Mesenchymal stem cell (in vitro differentiated cells and primary cell): ENCODE data around the gene BRSK2.

Experiments
- DNase-seq: peaks from one replicate; pipeline ENCODE4 v3.0.0-alpha.2; 2013
- H2AFZ ChIP-seq: one replicate; pipeline ENCODE4 v1.6.1; 2013; ENCODE audit warnings: low read depth, mild to moderate bottlenecking, control low read depth, inconsistent platforms, low read length, moderate library complexity
- H2AK5ac ChIP-seq: 2 replicates; pipeline ENCODE4 v1.6.1; 2013; ENCODE audit warnings: low read length, moderate library complexity, mild to moderate bottlenecking, inconsistent platforms; ENCODE audit not compliant: severe bottlenecking
- H2BK120ac ChIP-seq: one replicate; pipeline ENCODE4 v1.6.1; 2013; ENCODE audit warnings: low read depth, mild to moderate bottlenecking, inconsistent platforms, low read length, moderate library complexity
- H2BK12ac ChIP-seq, 2 experiments: one replicate each; pipeline ENCODE4 v1.6.1; 2013; ENCODE audit warnings: inconsistent platforms in 2 of 2, low read length in 2 of 2, mild to moderate bottlenecking in 2 of 2, moderate library complexity in 2 of 2, control low read depth in 1 of 2
- H2BK15ac ChIP-seq: one replicate; pipeline ENCODE4 v1.6.1; 2013; ENCODE audit warnings: mild to moderate bottlenecking, low read depth, inconsistent platforms; ENCODE audit not compliant: poor library complexity, severe bottlenecking
- H2BK5ac ChIP-seq: 2 replicates; pipeline ENCODE4 v1.6.1; 2013; ENCODE audit warnings: low read depth, mild to moderate bottlenecking, low read length, control low read depth, inconsistent platforms; ENCODE audit not compliant: poor library complexity, severe bottlenecking
- H3K14ac ChIP-seq, 2 experiments: one replicate each; pipeline ENCODE4 v1.6.1; 2013; ENCODE audit warnings: inconsistent platforms in 2 of 2, low read length in 2 of 2, control low read depth in 1 of 2, mild to moderate bottlenecking in 1 of 2, moderate library complexity in 1 of 2
- H3K18ac ChIP-seq, 2 experiments: one replicate each; pipeline ENCODE4 v1.6.1; 2013; ENCODE audit warnings: inconsistent platforms in 2 of 2, low read length in 2 of 2, control low read depth in 1 of 2, low read depth in 1 of 2, mild to moderate bottlenecking in 1 of 2
- H3K23ac ChIP-seq, 2 experiments: one replicate each; pipeline ENCODE4 v1.6.1; 2013; ENCODE audit warnings: inconsistent platforms in 2 of 2, low read length in 2 of 2, mild to moderate bottlenecking in 2 of 2, moderate library complexity in 2 of 2, control low read depth in 1 of 2
- H3K27ac ChIP-seq: 2 replicates; pipeline ENCODE4 v1.5.1; 2013; ENCODE audit warnings: mild to moderate bottlenecking, moderate library complexity, low read length, control low read depth, inconsistent platforms; ENCODE audit not compliant: poor library complexity, severe bottlenecking
- H3K27me3 ChIP-seq, 2 experiments: 2 replicates each; pipeline versions ENCODE4 v1.6.1 to v1.7.0; 2013; ENCODE audit warnings: low read length in 2 of 2, mild to moderate bottlenecking in 2 of 2, moderate library complexity in 2 of 2, control low read depth in 1 of 2, inconsistent platforms in 1 of 2; ENCODE audit not compliant: control insufficient read depth in 1 of 2, insufficient read depth in 1 of 2
- H3K36me3 ChIP-seq, 2 experiments: 2 replicates each; pipeline versions ENCODE4 v1.6.1 to v1.7.0; 2013; ENCODE audit warnings: low read length in 2 of 2, control low read depth in 1 of 2, inconsistent platforms in 1 of 2, low read depth in 1 of 2, mild to moderate bottlenecking in 1 of 2; ENCODE audit not compliant: insufficient read depth in 2 of 2, control insufficient read depth in 1 of 2
- H3K4ac ChIP-seq, 2 experiments: one replicate each; pipeline ENCODE4 v1.6.1; 2013; ENCODE audit warnings: inconsistent platforms in 2 of 2, low read length in 2 of 2, mild to moderate bottlenecking in 2 of 2, moderate library complexity in 2 of 2, control low read depth in 1 of 2, low read depth in 1 of 2
- H3K4me1 ChIP-seq: 2 replicates; pipeline ENCODE4 v1.6.1; 2013; ENCODE audit warnings: low read depth, low read length, control low read depth; ENCODE audit not compliant: control insufficient read depth, insufficient read depth
- H3K4me2 ChIP-seq: 2 replicates; pipeline ENCODE4 v1.6.1; 2013; ENCODE audit warnings: low read length, mild to moderate bottlenecking, inconsistent platforms; ENCODE audit not compliant: poor library complexity, severe bottlenecking
- H3K4me3 ChIP-seq, 2 experiments: 2 replicates each; pipeline versions ENCODE4 v1.5.1 to v1.7.0; 2013; ENCODE audit warnings: low read length in 2 of 2, mild to moderate bottlenecking in 2 of 2, control low read depth in 1 of 2, low read depth in 1 of 2; ENCODE audit not compliant: insufficient read depth in 1 of 2
- H3K79me1 ChIP-seq: replicated peaks from 2 replicates; pipeline ENCODE4 v1.6.1; 2013; ENCODE audit warnings: mild to moderate bottlenecking, control low read depth, low read length, inconsistent platforms; ENCODE audit not compliant: poor library complexity, severe bottlenecking
- H3K9ac ChIP-seq: 2 replicates; pipeline ENCODE4 v1.7.0; 2013; ENCODE audit warnings: mild to moderate bottlenecking, low read length, moderate library complexity
- H3K9me3 ChIP-seq: 2 replicates; pipeline ENCODE4 v1.7.0; 2013; ENCODE audit warnings: mild to moderate bottlenecking, low read length; ENCODE audit not compliant: control insufficient read depth
- H4K8ac ChIP-seq: one replicate; pipeline ENCODE4 v1.6.1; 2013; ENCODE audit warnings: inconsistent platforms, mild to moderate bottlenecking, low read length, moderate library complexity
- H4K91ac ChIP-seq: one replicate; pipeline ENCODE4 v1.6.1; 2013; ENCODE audit warnings: mild to moderate bottlenecking, low read length, inconsistent platforms
- WGBS: methylation state at CpG from one replicate; pipeline ENCODE4 v1.1.7; 2013; ENCODE audit warnings: mixed read lengths; 5-methylcytosine and 5-hydroxymethylcytosine counted together

The BRSK2 gene

DNA sequence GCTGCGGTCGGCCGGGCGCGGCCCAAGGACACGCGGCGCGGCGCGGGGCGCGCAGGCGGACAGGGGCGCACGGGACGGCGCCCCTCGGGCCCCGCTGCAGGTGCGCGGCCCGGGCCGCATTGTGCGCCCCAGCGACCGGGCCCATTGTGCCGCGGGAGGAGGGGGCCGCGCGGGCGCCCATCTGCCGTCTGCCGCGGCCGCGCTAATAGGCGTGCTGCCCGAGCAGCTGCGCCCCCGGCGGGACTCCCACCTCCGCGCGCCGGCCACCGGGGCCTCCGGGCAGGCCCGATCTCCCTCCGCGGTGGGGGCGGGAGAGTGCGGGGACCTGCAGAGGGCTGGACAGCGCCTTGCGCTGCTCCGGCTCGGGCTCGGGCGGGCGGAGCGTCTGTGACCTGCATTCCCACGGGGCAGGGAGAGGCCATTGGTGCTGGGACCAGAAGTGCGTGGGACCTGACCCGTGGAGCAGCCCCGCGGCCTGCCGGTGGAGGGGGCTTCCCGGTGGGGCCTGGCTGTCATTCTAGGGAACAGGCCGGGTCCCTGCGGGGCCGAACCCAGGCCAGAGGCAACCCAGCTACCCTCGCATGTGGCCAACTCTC, 933 bp downstream of the BRSK2 start:
- H2AK5ac ChIP-seq, result no peak overlapping the region
- no peak overlapping the region for H4K91ac ChIP-seq
- peaks cover 24% of the 10 kb centered on the region for H3K4me1 ChIP-seq
- DNase-seq, result peak; percentile 15
- H3K23ac ChIP-seq, result no peak overlapping the region
- no peak overlapping the region for H3K27ac ChIP-seq
- no peak overlapping the region for H4K8ac ChIP-seq
- peak overlapping the region in 1 of 2 experiments; percentile 12 for H3K4me3 ChIP-seq
- peak overlapping the region; percentile 40 for H3K4me2 ChIP-seq
- no peak overlapping the region for H2BK120ac ChIP-seq
- 7% methylated on average over 40 of the region's 73 CpGs for WGBS
- H2BK5ac ChIP-seq, result no peak overlapping the region
- no peaks in the 10 kb centered on the region for H3K9me3 ChIP-seq
- no peak overlapping the region for H3K14ac ChIP-seq
- no peak overlapping the region for H2BK12ac ChIP-seq
- no peak overlapping the region for H2AFZ ChIP-seq
- peaks cover 0 to 5% of the 10 kb centered on the region in 2 experiments for H3K36me3 ChIP-seq
- no peaks in the 10 kb centered on the region for H3K79me1 ChIP-seq
- peaks cover 41 to 45% of the 10 kb centered on the region in 2 experiments for H3K27me3 ChIP-seq
- no peak overlapping the region for H3K18ac ChIP-seq
- no peak overlapping the region for H3K9ac ChIP-seq
- no peak overlapping the region for H3K4ac ChIP-seq
- no peak overlapping the region for H2BK15ac ChIP-seq

DNA sequence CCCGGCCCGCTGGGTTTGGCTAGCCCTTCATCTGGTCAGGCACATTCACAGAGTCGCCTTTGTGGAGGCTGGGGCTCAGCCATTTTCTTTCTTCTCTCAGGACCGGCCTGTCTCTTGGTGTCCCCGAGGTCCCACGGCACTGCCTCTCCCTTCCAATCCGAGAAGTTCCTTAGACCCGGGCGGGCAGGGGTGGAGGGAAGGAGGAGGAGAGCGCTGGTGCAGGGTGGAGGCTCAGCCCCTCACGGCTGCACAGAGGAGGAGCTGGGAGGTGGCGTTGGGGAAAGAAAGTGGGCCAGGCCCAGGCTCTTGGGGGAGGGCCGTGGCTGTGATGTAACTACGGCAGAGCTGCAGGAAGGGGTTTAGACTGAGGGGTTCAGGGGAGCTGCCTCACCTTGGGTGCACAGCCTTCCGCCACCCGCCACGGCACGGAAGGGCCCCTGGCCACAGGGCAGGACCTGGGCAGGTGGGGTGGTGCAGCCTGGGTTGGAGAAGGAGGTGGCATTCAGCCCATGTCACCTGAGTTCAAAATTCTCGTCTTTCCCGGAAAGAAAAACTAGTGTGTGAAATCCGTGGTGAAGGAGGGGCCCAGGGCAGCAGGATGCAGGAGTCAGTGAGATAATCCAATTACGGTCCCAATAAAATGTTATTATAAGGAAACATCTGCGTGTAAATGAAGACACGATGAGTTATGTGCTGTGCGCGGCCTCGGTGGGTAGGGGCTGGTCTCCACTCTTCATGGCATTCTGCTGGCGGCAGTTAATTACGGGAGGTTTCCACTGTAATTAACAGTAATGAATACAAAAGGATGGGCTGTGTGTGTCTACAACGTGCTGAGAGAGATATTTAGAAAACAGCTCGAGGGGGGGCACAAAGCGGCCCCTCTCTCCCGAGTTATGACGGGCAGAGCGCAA, 1.7 kb downstream of the BRSK2 start:
- 70% methylated on average over 35 of the region's 35 CpGs for WGBS
- H4K91ac ChIP-seq, result no peak overlapping the region
- peaks cover 41 to 45% of the 10 kb centered on the region in 2 experiments for H3K27me3 ChIP-seq
- DNase-seq, result no peak
- no peak overlapping the region for H3K27ac ChIP-seq
- H2BK5ac ChIP-seq, result no peak overlapping the region
- H2AFZ ChIP-seq, result no peak overlapping the region
- no peak overlapping the region for H3K4ac ChIP-seq
- peak overlapping the region in 1 of 2 experiments; percentile 12 for H3K4me3 ChIP-seq
- no peak overlapping the region for H4K8ac ChIP-seq
- no peak overlapping the region for H2BK15ac ChIP-seq
- H3K4me1 ChIP-seq, result peaks cover 24% of the 10 kb centered on the region
- H3K9me3 ChIP-seq, result no peaks in the 10 kb centered on the region
- H3K9ac ChIP-seq, result no peak overlapping the region
- H3K23ac ChIP-seq, result no peak overlapping the region
- H3K18ac ChIP-seq, result no peak overlapping the region
- no peak overlapping the region for H3K14ac ChIP-seq
- H3K79me1 ChIP-seq, result no peaks in the 10 kb centered on the region
- peaks cover 0 to 5% of the 10 kb centered on the region in 2 experiments for H3K36me3 ChIP-seq
- H2BK120ac ChIP-seq, result no peak overlapping the region
- H2AK5ac ChIP-seq, result no peak overlapping the region
- H3K4me2 ChIP-seq, result no peak overlapping the region
- no peak overlapping the region for H2BK12ac ChIP-seq

GRCh38 chr11:1392111-1392510, 2.4 kb downstream of the BRSK2 start:
- Histone ChIP-seq H3K23ac (no peak overlapping the region), H4K91ac (no peak overlapping the region), H3K27me3 (peaks cover 41 to 45% of the 10 kb centered on the region in 2 experiments), H4K8ac (no peak overlapping the region), H3K27ac (no peak overlapping the region), H3K79me1 (no peaks in the 10 kb centered on the region), H3K9me3 (no peaks in the 10 kb centered on the region), H2BK15ac (no peak overlapping the region), H2BK12ac (no peak overlapping the region), H3K14ac (no peak overlapping the region), H3K4me3 (no peak overlapping the region), H2BK120ac (no peak overlapping the region), H3K4me1 (peaks cover 24% of the 10 kb centered on the region), H3K18ac (no peak overlapping the region), H2AFZ (no peak overlapping the region), H2BK5ac (no peak overlapping the region), H3K4ac (no peak overlapping the region), H2AK5ac (no peak overlapping the region), H3K36me3 (peaks cover 0 to 5% of the 10 kb centered on the region in 2 experiments), H3K4me2 (no peak overlapping the region), H3K9ac (no peak overlapping the region)
- DNase-seq, result no peak
- WGBS, result 95% methylated on average over 12 of the region's 12 CpGs

DNA sequence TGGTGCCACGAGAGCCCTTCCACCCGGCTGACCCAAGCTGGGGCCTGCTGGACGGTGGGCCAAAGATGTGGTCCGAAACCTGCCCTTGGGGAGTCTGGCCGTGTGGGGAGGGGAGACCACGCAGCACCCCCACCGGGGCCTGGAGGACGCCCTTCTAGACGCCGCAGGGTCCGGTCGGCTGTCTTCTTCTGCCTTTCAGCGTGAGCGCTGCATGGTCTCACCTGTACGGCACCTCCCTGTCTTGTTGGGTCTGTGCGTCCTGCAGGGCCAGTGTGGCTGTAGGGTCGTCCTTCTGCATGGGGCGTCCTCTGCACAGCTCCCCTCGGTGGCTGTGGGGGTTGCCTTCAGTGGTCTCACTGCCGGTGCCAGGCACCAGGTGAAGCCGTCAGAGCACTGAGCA, 2.8 kb downstream of the BRSK2 start:
- H2AK5ac ChIP-seq, result no peak overlapping the region
- H2BK120ac ChIP-seq, result no peak overlapping the region
- no peak for DNase-seq
- no peak overlapping the region for H3K4ac ChIP-seq
- peaks cover 24% of the 10 kb centered on the region for H3K4me1 ChIP-seq
- no peak overlapping the region for H3K27ac ChIP-seq
- H4K91ac ChIP-seq, result no peak overlapping the region
- no peaks in the 10 kb centered on the region for H3K79me1 ChIP-seq
- no peak overlapping the region for H3K4me3 ChIP-seq
- H4K8ac ChIP-seq, result no peak overlapping the region
- no peaks in the 10 kb centered on the region for H3K9me3 ChIP-seq
- WGBS, result 83% methylated on average over 21 of the region's 21 CpGs
- H2BK15ac ChIP-seq, result no peak overlapping the region
- H3K4me2 ChIP-seq, result no peak overlapping the region
- no peak overlapping the region for H2AFZ ChIP-seq
- peaks cover 0 to 5% of the 10 kb centered on the region in 2 experiments for H3K36me3 ChIP-seq
- no peak overlapping the region for H3K23ac ChIP-seq
- H2BK5ac ChIP-seq, result no peak overlapping the region
- no peak overlapping the region for H3K14ac ChIP-seq
- H3K9ac ChIP-seq, result no peak overlapping the region
- no peak overlapping the region for H2BK12ac ChIP-seq
- peaks cover 41 to 47% of the 10 kb centered on the region in 2 experiments for H3K27me3 ChIP-seq
- H3K18ac ChIP-seq, result no peak overlapping the region
